Right renal pelvis (tissue), 4 donors: ENCODE data around the gene RAB3IL1. TPM values are rescaled to one million over a fixed set of nuclear protein-coding genes. Genes with fewer than 3 reads are reported as not detected.
A peak's percentile ranks its signal among the peaks of the same experiment; 100 is the strongest.

Source experiments
- DNase-seq, 4 donors: peaks; one replicate each; pipeline ENCODE4 v3.0.0-alpha.2; 2013; ENCODE audit warnings: low read depth in 4 of 4, low spot score in 3 of 4, missing footprints in 1 of 4
- polyA plus RNA-seq, 4 donors: library from polyadenylated mRNA; unstranded; fragments of 120-200 nt; gene quantifications; one replicate each; pipeline ENCODE4 v1.2.1, GENCODE V29; 2013; ENCODE audit not compliant: insufficient read length in 4 of 4

Gene RAB3IL1
- polyA plus RNA-seq, 4 donors: 19.7 to 29.7 (median 21.9) TPM

GRCh38 chr11:61905801-61906521, 11.4 kb downstream of the RAB3IL1 start:
- no peak for DNase-seq

- DNase-seq: no peak
Observed at GRCh38 chr11:61905067-61905696, 12.2 kb downstream of the RAB3IL1 start.

DNA sequence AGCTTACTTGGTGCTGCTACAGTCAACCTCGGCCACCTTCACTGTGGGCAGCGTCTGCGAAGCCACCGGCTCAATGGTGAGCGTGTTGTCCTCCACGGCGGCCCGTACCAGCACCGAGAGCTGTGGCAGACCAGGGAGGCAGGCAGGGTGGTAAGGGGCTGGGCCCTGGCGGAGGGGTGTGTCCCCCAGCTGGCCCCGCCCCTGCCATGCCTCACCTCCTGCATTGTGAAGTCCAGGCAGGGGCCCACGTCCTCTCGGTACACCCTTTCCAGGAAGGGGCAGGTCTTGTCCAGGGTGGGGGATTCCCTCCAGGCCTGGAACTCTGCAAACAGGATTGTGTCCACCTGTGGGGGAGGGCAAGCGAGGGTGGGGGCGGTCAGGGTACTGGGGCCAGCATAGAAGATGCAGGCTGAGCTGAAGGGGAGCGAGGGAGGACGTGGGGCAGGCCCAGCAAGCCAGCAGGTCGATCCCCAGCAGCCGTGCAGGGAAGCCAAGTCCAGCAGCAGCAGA, 12.8 kb downstream of the RAB3IL1 start:
- DNase-seq: no peak

- DNase-seq: no peak
Observed at GRCh38 chr11:61903845-61904244, 13.5 kb downstream of the RAB3IL1 start.

DNA sequence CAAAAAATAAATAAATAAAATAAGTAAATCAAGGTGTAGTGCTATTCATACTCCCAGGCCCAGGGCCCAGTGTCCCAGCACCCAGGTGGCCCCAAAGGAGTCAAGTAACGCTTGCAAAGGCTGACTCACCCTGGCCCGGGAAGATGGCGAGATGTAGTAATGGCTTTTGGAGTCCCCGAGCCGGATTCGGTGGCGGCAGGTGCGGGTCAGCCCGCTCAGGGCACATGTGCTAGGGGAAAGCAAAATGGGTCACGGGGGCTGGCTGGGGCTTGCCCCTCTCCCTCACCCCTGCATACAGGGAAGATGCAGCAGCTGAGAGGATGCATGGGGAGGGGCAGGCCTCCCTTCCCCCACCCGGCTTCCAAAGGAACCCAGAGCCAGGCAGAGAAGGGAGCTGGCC, 15.1 kb downstream of the RAB3IL1 start:
- DNase-seq: no peak

DNA sequence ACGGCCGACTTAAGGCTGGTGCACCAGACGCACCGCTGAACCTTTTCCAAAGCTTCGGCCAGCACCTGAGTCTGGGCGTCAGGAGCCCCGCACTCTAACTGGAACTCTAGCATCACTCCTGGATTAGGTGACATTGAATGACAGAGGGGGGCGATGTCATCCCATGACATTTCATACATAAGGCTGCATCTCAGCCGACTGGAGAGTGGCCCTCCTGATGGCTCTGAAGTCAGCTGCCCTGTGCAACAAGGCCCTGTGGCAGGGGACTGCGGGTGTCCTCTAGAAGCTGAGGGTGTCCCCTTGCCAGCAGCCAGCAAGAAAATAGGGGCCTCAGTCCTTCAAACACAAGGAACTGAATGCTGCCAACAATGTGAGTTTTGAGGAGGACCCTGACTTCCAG, 16.0 kb downstream of the RAB3IL1 start:
- DNase-seq: no peak

DNA sequence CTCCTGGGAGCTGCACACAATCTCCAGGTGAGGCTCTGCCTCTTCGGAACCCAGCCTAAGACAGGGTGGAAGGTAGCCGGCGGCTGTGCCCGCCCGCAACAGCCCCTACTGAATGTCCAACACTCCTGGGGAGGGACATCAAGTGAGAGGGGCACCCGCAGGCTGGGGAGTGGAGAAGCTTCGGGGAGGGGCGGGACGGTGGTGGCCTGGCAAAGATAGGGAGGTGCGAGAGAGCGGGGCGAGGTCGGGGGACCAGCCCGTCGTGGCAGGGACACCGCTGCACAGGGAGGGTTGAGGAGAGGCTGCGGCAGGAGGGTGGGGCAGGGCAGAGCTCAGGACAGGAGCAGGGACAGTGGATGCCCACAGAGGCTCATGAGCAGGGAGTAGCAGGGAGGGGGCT, 17.1 kb downstream of the RAB3IL1 start:
- no peak for DNase-seq

DNA sequence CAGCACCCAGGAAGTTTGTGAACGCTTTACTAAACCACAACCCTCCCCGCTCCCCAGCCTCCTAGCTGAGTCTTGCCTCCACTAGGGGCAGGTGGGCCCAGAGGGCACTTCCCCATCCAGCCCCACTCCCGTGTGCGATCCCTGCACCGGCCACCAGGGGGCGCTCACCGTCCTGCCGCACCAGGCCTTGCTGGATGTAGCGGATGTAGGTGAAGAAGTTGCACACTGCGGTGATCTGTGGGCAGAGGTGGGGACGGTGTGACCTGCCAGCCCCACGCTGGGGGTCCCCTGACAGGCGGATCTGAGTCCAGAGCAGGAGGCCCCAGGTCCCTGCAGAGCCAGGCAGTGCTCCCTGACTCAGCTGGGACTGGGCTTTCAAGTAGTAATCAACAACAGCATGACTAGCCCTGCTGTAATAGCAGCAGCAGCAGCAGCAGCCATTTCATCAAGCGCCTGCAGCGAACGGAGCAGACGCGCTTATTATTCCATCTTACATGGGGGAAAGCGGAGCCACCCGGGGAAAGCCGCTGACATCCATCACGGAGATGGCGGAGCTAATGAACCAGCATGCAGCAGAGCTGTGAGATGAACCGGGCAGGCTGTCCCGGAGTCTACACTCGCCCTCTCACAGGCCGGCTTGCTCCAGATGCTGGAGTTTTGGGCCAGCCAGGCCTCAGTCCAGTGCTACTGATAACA, 18.1 kb downstream of the RAB3IL1 start:
- peak in 1 of 4 donors; percentile 71 for DNase-seq

GRCh38 chr11:61898247-61898582, 19.2 kb downstream of the RAB3IL1 start:
- DNase-seq: no peak

- DNase-seq: peak in 1 of 4 donors; percentile 49
Observed at GRCh38 chr11:61897387-61898246, 19.7 kb downstream of the RAB3IL1 start.

GRCh38 chr11:61896665-61897386, 20.5 kb downstream of the RAB3IL1 start:
- DNase-seq: no peak

GRCh38 chr11:61895718-61896059, 21.7 kb downstream of the RAB3IL1 start:
- DNase-seq: no peak

GRCh38 chr11:61895046-61895717, 22.2 kb downstream of the RAB3IL1 start:
- no peak for DNase-seq

DNA sequence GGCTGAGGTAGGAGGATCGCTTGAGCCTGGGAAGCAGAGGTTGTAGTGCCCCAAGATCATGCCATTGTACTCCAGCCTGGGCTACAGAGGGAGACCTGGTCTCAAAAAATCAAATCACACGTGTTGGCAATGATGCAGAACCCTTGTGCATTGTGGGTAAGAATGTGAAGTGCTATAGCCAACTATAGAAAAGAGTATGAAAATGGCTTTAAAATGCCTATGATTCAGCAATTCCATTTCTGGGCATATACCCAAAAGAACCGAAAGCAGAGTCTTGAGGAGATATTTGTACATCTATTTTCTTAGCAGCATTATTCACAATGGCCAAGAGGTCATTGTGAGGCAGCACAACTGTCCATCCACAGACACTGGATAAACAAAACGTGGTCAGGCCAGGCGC, 23.4 kb downstream of the RAB3IL1 start:
- no peak for DNase-seq

DNA sequence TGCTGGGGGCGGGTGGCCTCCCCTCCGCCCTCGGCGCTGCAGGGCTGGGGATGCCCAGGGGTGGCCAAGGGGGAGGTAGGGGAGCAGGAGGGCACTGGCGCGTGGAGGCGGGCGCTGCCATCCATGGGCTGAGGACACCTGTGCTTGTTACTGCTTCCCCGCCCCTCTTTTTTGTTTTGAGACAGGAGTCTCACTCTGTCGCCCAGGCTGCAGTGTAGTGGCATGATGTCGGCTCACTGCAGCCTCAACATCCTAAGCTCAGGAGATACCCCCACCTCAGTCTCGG, 25.3 kb downstream of the RAB3IL1 start:
- no peak for DNase-seq

- peak in 2 of 4 donors; percentile 47 to 57 for DNase-seq
Observed at GRCh38 chr11:61891331-61892084, 25.9 kb downstream of the RAB3IL1 start, which contains the start of gene FADS3. FADS3 (minus strand) TSS chr11:61891545; CDS start chr11:61891381, 164 bp downstream.

DNA sequence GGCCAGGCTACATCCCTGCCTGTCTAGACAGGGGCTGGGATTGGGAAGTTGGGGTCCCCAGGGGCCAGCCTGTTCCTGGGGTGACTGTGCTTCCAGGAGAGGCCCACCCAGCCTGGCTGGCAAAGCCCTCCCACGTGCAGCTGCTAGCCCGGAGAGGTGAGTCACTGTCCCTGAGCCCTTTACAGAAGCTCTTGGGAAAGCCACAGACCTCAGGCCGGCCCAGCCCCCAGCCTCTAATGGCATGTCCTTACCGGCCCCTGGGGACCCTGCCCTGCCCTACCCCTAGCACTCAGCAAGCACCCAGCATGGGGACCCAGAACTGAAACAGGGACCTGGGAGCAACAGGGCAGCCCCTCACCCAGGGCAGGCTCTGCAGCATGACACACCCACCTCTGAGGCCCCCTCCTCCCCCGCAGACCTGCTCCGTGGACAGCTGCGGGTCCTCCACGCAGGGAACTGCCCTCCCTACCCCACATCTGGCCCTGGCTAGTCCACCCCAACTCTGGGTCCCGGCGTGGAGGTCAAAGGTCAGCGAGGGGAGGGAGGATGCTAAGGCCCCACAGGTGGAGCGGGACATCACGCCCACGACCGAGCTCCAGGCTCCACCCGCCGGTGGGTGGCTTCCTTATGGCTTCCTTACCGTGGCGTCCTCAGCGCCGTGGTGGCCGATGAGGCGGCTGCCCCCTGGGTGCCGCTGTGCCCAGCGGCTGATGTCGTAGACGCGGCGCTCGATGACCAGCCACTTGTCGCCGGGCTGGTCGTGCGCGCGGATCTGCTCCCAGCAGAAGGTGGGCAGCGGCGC, 26.6 kb downstream of the RAB3IL1 start:
- DNase-seq: no peak

GRCh38 chr11:61889831-61890230, 27.5 kb downstream of the RAB3IL1 start:
- no peak for DNase-seq
